Islet precursor cell (in vitro differentiated cells): Measurements from ENCODE around the gene PRPF39.
A peak's percentile ranks its signal among the peaks of the same experiment; 100 is the strongest.
"Not testable (repeated sequence)": the region's sequence is repeated elsewhere in the genome, so short reads cannot be mapped to it uniquely, and the experiment has no call there.

Experiments
- DNase-seq: peaks from one replicate; pipeline ENCODE4 v3.0.0-alpha.2; 2018

PRPF39 gene

DNA sequence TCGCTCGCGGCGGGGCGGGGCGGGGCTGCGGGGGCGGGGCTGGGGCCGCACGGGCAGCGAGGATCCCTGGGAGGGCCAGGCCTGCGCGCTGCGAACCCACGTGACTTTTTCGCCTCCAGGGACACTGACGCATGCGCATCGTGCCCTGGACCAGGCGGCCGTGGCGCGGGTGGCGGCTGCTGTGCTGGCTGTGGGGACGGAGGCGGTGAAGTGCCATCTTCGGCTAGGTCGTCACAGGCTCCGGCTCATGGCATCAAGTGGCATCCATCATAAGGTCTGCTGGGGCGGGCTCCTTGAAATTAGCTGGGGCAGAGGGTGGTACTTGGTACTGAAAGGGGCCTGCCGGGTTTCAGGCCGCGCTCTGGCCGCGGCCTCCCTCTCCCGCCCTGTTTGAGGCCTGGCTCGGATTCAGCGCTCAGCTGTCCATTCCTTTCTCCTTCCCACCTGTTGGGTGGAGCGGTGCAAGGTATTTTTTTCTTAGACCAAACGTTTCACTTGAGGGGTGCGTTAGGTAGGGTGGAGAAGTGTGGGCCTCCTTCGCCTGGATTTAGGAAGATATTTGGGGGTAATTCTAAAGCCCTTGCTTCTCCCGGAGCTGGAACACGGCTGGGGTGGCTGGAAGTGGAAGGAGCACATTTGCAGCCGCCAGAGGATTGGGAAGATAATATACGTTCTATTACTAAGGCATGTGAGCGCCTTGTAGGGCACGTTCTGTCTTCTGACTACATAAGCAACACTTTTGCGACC, at the start of gene PRPF39:
PRPF39 (plus strand) TSS at position 141 of the 747 bp plus-strand sequence. CDS start 11,124 bp downstream, outside the sequence.
- DNase-seq: peak; percentile 97

GRCh38 chr14:45034730-45035129, 49.2 kb upstream of the PRPF39 start:
- DNase-seq: no peak

DNA sequence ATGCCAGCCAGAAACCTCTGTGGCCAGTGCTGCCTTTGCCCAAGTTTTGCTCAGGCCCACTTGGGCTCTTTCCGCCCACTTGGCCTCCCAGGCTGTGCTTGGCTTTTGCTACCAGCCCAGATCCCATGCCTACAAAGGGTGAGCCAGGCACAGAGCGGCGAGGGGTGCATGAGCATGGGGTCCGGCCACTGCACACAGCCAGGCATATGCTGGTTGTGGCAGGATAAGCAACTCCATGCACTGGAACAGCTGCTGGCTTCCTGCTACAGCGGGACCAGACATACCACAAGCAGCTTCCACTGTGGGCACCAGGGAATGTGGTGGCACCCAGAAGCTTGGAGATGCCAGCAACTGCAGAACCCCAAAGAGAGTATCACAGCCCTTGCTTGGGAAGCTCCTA, 45.7 kb upstream of the PRPF39 start:
- DNase-seq: no peak

DNA sequence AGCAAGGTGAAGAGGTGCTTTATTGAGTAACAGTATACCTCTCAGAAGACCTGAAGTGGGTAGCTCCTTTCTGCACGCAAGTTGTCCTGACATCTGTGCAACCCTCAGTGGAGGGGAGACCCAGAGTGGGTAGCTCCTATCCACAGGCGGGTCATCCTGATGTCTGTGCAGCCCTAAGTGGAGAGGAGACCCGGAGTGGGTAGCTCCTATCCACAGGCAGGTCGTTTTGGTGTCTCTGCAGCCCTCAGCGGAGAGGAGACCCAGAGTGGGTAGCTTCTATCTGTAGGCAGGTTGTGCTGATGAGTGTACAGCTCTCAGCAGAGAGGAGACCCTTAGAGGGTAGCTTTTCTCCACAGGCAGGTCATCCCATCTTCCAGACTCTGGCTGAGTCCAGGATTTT, 45.1 kb upstream of the PRPF39 start:
- no peak for DNase-seq

GRCh38 chr14:45039390-45039789, 44.5 kb upstream of the PRPF39 start:
- no peak for DNase-seq

DNA sequence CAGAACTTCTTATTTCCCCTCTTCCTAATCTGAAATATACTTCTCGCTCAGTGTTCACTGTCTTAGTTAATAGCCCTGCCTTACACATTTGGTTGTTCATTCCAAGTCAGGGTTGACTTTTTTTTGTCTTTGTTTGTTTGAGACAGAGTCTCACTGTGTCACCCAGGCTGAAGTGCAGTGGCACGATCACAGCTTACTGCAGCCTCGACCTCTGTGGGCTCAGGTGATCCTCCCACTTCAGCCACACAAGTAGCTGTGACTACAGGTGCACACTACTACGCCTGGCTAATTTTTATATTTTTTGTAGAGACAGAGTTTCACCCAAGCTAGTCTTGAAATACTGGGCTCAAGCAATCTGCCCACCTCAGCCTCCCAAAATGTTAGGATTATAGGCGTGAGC, 42.3 kb upstream of the PRPF39 start:
- DNase-seq: no peak

DNA sequence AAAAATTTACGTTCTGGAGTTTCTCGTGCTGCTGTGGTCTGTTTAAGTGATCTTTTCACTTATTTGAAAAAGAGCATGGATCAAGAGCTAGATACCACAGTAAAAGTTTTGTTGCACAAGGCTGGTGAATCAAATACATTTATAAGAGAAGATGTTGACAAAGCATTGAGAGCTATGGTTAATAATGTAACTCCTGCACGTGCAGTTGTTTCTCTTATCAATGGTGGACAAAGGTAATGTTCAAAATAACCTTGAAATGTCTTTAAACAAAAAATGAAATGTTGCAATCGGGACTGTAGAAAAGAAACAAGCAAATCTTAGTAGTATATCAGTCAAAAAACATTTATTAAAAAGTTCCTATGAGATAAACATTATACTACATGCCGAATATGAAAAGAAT, 39.3 kb upstream of the PRPF39 start:
- no peak for DNase-seq

- DNase-seq: no peak
Observed at GRCh38 chr14:45048385-45048784, 35.5 kb upstream of the PRPF39 start.

DNA sequence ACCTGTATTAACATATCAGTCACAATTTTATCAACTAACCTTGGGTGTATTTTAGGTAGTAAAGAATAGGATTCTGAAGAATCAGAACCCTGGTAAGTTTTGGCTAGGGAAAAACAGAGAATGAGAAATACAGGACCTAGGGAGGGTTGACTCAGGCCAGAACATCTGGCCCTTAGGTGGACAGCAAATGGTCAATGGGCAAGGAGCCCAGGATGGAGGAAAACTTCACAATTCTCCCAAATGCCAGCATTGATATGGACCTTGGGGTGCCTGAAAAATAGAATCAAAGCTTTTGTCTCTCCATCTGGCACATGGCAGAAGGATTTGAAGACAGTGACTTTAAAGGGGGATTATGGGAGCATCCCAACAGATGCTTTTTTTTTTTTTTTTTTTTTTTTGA, 32.7 kb upstream of the PRPF39 start:
- DNase-seq: no peak

- DNase-seq: no peak
Observed at GRCh38 chr14:45051896-45052295, 32.0 kb upstream of the PRPF39 start.

DNA sequence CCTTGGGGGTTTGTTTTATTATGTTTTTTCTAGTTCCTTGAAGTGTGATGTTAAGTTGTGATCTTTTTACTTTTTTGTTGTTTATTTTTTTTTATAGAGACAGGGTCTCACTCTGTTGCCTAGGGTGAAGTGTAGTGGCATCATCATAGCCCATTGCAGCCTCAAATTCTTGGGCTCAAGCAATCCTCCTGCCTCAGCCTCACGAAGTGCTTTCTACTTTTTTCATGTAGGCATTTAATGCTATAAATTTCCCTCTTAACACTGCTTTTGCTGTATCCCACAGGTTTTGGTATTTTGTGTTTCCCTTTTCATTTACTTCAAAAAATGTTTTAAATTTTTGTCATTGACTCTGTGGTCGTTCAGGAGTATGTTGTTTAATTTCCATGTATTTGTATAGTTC, 26.6 kb upstream of the PRPF39 start:
- no peak for DNase-seq

GRCh38 chr14:45057881-45058364, 26.0 kb upstream of the PRPF39 start:
- DNase-seq: no peak

DNA sequence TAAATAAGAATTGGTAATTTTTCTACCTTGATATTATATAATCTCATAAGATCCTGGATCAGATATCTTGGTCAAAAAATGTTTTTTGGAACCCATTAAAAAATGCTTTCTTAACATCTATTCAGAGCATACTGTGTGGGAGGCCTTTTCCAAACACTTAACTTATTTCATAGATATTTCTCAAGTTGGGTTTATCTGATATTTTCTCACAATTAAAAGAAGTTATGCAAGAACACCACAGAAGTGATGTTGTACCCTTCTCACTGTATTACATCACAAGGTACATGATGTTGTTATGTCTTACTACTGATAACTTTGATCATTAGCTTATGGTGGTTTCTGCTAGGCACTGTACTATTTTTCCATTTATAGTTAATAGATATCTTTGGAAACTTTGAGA, 23.4 kb upstream of the PRPF39 start:
- DNase-seq: no peak

DNA sequence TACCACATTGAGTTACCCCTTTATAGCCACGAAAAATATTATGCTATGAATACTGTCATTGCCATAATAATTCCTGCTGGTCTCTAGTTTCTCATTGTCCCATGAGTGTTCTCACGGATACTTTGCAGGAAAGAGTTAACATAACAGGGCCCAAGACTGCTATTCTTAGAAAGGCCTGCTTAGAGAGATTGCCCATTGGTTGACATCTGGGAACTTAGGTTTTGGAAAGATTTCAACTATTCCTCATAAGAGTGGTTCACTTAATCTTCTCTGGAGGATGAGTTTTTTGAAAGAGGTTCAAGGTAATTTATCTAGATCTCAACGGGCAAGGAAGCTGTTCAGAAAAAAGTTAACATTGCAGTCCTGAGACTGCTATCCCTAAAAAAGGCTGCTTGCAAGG, 18.4 kb upstream of the PRPF39 start:
- no peak for DNase-seq

GRCh38 chr14:45065956-45066355, 18.0 kb upstream of the PRPF39 start:
- DNase-seq: no peak

- no peak for DNase-seq
Observed at GRCh38 chr14:45066667-45067066, 17.2 kb upstream of the PRPF39 start.

DNA sequence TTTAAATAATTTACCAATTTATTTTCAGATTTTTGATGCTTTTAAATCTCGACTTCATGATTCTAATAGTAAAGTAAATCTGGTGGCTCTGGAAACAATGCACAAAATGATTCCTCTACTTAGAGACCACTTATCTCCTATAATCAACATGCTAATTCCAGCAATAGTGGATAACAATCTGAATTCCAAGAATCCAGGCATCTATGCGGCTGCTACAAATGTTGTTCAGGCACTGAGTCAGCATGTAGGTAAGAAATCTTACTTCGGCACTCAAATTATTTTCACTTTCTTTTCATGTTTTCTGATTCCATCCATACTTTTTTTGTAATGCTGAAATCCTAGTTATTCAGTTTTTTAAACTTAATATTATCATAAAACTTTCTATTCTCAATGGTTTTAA, 15.5 kb upstream of the PRPF39 start:
- DNase-seq: no peak

- no peak for DNase-seq
Observed at GRCh38 chr14:45070215-45070614, 13.7 kb upstream of the PRPF39 start.

- DNase-seq: no peak
Observed at GRCh38 chr14:45072126-45072525, 11.8 kb upstream of the PRPF39 start.

DNA sequence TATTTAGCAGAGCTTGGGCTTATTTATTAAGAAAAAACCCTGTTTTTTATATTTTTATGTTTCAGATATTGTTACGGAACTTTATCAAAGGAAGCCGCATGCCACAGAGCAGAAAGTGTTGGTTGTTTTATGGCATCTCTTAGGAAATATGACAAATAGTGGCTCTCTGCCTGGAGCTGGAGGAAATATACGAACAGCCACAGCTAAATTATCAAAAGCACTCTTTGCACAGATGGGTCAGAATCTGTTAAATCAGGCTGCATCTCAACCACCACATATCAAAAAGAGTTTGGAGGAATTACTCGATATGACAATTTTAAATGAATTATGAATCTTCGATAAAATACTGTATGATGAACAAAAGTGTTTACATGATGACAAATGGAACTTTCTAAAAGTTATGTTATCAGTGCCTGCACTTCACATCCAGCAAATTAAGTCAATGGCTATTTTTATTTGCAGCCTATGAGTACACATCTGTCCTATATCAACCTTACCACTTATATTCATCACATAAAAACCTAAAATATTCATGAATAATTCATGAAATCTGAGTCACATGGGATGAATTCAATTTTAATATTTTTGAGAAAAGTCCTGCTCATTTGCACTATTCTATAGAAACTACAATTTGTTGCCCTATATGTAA, 10.6 kb upstream of the PRPF39 start:
- DNase-seq: no peak

GRCh38 chr14:45078323-45078722, 5.6 kb upstream of the PRPF39 start:
- no peak for DNase-seq

- not testable (repeated sequence) for DNase-seq
Observed at GRCh38 chr14:45080416-45080968, 3.4 kb upstream of the PRPF39 start.

- DNase-seq: not testable (repeated sequence)
Observed at GRCh38 chr14:45081096-45081495, 2.8 kb upstream of the PRPF39 start.

GRCh38 chr14:45082420-45082819, 1.5 kb upstream of the PRPF39 start:
- DNase-seq: no peak
